ENCODE measurements around the gene SAE1.
"Not testable (repeated sequence)": the region's sequence is repeated elsewhere in the genome, so short reads cannot be mapped to it uniquely, and the experiment has no call there.

SAE1 gene

DNA sequence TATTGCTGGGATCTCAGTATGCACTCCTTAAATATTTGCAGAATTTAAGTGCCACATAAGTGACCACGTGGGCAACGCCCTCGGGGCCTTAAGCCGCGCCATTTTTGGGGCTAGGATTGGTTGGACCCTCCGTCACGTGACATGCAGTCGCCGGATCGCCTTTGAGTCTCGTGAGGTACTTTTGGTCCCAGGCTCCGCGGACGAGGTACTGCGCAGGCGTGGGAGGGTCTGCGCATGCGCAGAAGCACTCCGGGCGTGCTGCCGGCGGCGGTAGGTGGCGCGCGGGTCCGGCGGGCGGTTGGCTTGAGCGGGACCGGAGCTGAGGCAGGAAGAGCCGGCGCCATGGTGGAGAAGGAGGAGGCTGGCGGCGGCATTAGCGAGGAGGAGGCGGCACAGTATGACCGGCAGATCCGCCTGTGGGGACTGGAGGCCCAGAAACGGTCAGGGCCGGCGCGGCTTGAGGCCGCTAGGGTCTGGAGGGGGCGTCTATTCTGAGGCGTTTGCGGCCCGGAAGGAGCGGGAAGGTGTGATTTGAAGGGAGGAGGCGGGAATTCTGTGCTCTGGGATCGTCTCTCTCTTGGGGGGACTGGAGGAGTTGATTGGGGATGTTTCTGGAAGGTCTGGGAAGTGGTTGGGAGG is at the start of gene SAE1:
Gene SAE1 (plus strand): TSS at position 247 of the 639 bp plus-strand sequence. CDS start 96 bp downstream, at position 343.
- DNase-seq: peak; percentile 99

GRCh38 chr19:47081095-47081494 is 49.5 kb upstream of the SAE1 start:
- no peak for DNase-seq

DNA sequence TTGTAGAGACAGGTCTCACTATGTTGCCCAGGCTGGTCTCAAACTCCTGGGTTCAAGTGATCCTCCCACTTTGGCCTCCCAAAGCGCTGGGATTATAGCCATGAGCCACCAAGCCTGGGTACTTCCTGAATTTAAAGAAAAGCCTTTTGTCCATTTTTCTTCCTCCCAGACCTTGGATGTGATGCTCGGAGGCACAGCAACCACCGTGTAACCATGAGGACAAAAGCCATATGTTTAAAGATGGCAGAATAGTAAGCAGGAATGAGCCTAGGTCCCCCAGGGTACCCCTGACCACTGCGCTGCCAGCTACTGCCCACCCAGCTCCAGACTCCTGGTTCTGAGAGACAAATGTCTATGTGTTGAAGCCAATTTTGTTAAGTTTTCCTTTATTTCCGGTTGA is 48.1 kb upstream of the SAE1 start:
- no peak for DNase-seq

GRCh38 chr19:47084879-47085439 is 45.7 kb upstream of the SAE1 start:
- DNase-seq: no peak

- DNase-seq: no peak
Observed at GRCh38 chr19:47086280-47086679, 44.4 kb upstream of the SAE1 start.

DNA sequence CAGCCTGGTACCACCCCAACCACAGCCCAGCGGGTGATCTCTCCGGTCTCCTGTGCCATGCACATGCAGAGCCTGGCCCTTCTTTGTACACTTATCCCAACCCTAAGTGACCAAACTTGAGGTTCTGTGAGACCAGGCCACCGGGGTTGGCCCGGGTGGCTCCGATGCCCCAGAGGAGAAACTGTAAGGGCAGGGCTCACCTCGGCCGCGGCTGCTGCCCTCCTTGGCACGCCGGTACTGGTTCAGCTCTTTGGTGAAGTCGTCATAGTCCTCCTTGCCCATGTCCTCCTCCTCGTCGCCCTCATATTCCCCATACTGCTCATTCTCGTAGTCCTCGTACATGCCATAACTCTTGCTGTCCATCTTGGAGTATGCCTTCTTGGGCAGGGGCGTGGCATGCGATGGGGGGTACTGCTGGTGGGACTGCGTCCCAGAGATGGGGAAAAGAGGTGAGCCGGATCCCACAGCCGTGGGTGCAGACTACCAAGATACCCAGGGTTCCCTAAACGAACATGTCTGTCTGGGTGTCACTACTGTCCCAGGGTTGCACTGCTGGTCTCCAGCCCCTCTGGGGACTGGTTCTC is 40.8 kb upstream of the SAE1 start:
- no peak for DNase-seq

GRCh38 chr19:47093254-47093653 is 37.4 kb upstream of the SAE1 start:
- peak; percentile 7 for DNase-seq

GRCh38 chr19:47093841-47094240 is 36.8 kb upstream of the SAE1 start:
- DNase-seq: no peak

GRCh38 chr19:47094557-47095475 is 35.8 kb upstream of the SAE1 start:
- DNase-seq: no peak

DNA sequence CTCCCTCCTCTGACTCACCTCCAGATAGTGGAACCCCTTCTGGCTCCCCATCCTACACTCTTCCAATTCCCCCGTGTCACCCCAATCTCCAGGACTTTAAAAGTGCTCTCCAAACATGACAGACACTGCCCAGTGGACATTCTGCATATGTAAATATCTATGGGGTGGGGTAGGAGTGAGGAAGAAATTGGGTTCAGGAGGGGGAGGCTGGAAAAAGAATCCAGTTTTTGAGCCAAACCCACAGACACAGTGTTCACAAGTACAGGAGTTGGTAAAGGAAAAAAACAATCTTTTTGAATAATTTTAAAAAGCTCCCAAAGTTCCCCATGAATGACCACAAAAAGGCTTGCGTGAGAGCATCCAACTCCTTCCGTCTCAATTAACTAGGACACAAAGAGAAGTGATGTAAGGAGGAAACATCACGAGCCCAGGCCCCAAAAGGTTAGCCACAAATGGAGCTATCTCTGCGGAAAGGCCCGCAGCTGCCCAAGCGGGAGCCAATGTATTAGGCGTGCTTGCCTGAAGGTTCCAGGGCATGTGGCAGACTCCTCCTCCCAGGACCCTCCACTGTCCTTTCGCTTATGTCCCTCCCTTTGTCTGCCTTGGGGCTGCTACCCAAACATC is 35.0 kb upstream of the SAE1 start:
- no peak for DNase-seq

- DNase-seq: no peak
Observed at GRCh38 chr19:47096100-47096704, 34.4 kb upstream of the SAE1 start.

- DNase-seq: no peak
Observed at GRCh38 chr19:47096721-47097120, 33.9 kb upstream of the SAE1 start.

- no peak for DNase-seq
Observed at GRCh38 chr19:47097396-47098201, 33.0 kb upstream of the SAE1 start.

DNA sequence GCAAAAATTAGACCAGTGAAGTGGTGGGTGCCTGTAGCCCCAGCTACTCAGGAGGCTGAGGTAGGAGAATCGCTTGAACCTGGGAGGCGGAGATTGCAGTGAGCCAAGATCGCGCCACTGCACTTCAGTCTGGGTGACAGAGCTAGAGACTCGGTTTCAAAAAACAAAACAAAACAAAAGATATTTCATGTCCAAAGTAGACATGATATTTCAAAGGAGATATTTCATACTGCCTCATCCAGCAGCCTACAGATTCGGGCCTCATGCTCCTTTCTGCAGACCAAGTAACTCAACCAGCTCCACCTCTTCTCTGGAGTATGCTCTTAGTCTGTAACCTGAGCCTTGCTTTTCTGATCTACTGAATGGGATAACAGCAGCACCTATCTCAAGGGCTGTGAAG is 32.0 kb upstream of the SAE1 start:
- no peak for DNase-seq

DNA sequence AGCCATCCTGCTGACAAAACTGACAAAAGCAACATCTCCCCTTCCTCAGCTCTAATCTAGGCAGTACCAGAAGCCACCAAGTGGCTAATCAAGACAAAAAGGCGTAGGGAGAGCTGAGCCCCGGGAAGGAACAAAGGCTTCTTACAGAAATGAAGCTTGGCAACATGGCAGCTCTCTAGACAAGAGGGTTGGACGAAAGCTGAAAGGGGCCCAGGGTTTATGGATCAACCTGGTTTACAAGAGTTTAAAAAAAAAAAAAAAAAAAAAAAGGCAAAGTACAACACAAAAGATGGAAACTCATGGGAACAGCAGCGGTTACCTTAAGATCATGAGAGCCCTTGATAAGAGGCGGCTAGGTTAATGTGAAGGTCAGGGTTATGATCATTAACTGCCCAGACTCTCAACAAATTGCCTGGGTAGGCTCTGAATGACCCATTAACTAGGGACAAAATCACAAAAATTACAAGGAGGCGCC is 31.0 kb upstream of the SAE1 start:
- no peak for DNase-seq

GRCh38 chr19:47100290-47100689 is 30.3 kb upstream of the SAE1 start:
- peak; percentile 49 for DNase-seq

- not testable (repeated sequence) for DNase-seq
Observed at GRCh38 chr19:47101116-47101515, 29.5 kb upstream of the SAE1 start.

- DNase-seq: no peak
Observed at GRCh38 chr19:47102346-47103060, 28.1 kb upstream of the SAE1 start.

DNA sequence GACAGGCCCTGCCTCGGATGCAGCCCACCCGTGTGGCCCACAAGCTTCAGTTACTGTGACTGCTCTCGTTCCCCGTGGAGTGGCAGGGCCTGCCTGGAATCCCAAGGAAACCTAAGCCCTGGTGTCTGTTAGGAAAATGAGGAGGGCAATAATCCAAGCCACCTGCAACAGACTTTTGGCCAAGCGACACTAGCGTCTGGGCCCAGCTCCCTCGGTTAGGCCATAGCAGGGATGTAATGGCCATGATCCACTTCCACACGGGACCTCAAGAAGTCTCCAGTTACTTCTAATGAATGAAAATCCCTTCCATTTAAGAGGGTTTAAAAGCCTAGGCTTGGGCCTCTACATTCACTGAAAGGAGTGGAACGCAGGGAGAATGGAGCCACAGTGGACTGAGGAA is 26.0 kb upstream of the SAE1 start:
- no peak for DNase-seq

DNA sequence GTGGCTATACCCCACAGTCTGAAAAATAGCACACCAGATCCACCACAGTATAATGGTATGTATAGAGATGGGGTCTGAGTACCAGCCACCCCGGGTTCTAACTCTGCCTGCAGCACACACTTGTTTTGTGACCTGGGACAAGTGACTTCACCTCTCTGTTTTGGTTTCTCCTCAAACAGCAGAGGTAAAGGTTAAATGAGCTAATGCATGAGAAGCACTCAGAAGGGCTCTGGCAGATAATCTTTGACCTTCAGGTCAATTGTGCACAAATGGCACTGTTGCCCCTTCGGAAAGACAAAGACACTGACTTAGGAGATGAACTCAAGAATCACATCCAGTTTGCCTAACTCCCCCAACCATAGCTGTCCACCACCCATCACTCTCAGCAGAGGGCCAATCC is 24.8 kb upstream of the SAE1 start:
- DNase-seq: no peak

- no peak for DNase-seq
Observed at GRCh38 chr19:47106821-47107201, 23.8 kb upstream of the SAE1 start.

Data from NCI-H2029 (cell line).